Kidney epithelial cell (primary cell): ENCODE results near the gene KATNA1. TPM values are rescaled to one million over a fixed set of nuclear protein-coding genes. Genes with fewer than 3 reads are reported as not detected.
"Not testable (repeated sequence)": the region's sequence is repeated elsewhere in the genome, so short reads cannot be mapped to it uniquely, and the experiment has no call there.

Experiments used
- DNase-seq: peaks from one replicate; pipeline ENCODE4 v3.0.0-alpha.2; 2010; ENCODE audit warnings: low read depth
- H3K27me3 ChIP-seq: 2 replicates; pipeline ENCODE4 v1.6.0; 2011; ENCODE audit warnings: low read length; ENCODE audit not compliant: control insufficient read depth, insufficient read depth
- H3K36me3 ChIP-seq: 2 replicates; pipeline ENCODE4 v1.5.1; 2011; ENCODE audit warnings: low read length; ENCODE audit not compliant: control insufficient read depth, insufficient read depth
- H3K4me3 ChIP-seq: 2 replicates; pipeline ENCODE4 v1.5.1; 2011; ENCODE audit warnings: low read depth, mild to moderate bottlenecking, control low read depth, low read length
- total RNA-seq: library from RNA; depleted of rRNA; stranded (reverse); fragments of >200 nt; gene quantifications from 2 replicates; pipeline ENCODE4 v1.2.3, GENCODE V29; 2015
- TF ChIP-seq, protein P1 (sequence below): IDR thresholded peaks from 2 replicates; pipeline ENCODE4 v1.5.1; 2011; ENCODE audit warnings: mild to moderate bottlenecking, moderate library complexity, low read length, control low read depth, inconsistent platforms; ENCODE audit not compliant: insufficient read depth, poor library complexity, severe bottlenecking

KATNA1 gene
- total RNA-seq, 1 donor from 2014 or later, result 16.7 TPM

DNA sequence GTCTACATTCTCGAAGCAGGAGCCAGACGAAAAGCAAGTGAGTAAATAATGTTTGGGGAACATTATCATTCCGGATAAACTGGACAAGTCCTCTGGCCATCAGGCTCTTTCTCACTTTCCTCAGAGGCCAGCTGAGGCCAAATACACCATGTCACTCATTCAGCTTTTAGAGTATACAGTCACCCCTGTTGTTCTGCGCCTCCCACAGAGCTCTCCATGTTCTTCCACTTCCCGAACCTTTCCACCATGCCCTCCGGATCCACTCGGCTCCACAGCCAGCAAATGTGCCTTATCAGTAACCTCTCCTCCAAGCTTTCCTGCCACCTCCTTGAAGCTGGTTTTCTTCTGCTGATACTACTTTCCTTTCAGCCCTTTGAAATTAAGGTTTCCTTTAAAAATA lies 37.7 kb upstream of the KATNA1 start:
- TF ChIP-seq, protein P1, sequence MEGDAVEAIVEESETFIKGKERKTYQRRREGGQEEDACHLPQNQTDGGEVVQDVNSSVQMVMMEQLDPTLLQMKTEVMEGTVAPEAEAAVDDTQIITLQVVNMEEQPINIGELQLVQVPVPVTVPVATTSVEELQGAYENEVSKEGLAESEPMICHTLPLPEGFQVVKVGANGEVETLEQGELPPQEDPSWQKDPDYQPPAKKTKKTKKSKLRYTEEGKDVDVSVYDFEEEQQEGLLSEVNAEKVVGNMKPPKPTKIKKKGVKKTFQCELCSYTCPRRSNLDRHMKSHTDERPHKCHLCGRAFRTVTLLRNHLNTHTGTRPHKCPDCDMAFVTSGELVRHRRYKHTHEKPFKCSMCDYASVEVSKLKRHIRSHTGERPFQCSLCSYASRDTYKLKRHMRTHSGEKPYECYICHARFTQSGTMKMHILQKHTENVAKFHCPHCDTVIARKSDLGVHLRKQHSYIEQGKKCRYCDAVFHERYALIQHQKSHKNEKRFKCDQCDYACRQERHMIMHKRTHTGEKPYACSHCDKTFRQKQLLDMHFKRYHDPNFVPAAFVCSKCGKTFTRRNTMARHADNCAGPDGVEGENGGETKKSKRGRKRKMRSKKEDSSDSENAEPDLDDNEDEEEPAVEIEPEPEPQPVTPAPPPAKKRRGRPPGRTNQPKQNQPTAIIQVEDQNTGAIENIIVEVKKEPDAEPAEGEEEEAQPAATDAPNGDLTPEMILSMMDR, result no peak
- DNase-seq, result no peak
- Histone ChIP-seq H3K36me3 (no peaks in the 10 kb centered on the region), H3K27me3 (no peaks in the 10 kb centered on the region), H3K4me3 (no peak overlapping the region)

DNA sequence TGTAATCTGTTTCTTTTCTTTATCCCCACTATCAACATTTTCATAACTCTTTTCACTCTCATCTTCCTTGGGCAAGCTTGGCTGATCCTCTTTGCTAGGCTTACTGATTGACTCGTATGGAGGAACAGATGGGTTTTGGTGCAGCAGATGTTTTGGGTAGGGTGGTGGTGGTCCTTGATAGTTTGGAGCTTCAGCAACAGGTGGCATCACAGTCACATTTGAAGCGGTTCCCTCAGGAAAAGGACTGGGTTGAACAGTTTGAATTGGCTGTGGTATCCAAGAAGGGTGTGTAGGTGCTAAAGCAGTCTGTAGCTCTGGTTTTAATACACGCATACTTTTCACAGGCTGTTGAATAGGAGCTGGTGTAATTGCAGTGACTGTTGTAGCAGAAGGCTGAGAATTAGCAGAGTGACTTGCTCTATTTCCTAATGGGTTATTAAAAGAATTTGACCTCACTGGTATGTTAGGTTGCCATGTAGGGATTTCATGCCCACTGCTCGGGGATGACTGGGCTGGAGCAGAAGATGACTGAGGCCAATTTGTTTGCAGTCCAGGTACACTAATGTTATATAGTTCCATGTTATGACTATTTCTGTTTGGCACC lies 34.8 kb upstream of the KATNA1 start:
- TF ChIP-seq, protein P1, result no peak
- Histone ChIP-seq H3K36me3 (no peaks in the 10 kb centered on the region), H3K4me3 (no peak overlapping the region), H3K27me3 (no peaks in the 10 kb centered on the region)
- DNase-seq, result no peak

- not testable (repeated sequence) for H3K36me3 ChIP-seq, H3K27me3 ChIP-seq, H3K4me3 ChIP-seq, DNase-seq
These were observed 33.3 kb upstream of the KATNA1 start for GRCh38 chr6:149681845-149682244.

- H3K36me3 ChIP-seq, result no peaks in the 10 kb centered on the region
- no peak for DNase-seq
- TF ChIP-seq, protein P1, result no peak
- H3K4me3 ChIP-seq, result no peak overlapping the region
- no peaks in the 10 kb centered on the region for H3K27me3 ChIP-seq
These were observed 32.7 kb upstream of the KATNA1 start for GRCh38 chr6:149681209-149681608.

DNA sequence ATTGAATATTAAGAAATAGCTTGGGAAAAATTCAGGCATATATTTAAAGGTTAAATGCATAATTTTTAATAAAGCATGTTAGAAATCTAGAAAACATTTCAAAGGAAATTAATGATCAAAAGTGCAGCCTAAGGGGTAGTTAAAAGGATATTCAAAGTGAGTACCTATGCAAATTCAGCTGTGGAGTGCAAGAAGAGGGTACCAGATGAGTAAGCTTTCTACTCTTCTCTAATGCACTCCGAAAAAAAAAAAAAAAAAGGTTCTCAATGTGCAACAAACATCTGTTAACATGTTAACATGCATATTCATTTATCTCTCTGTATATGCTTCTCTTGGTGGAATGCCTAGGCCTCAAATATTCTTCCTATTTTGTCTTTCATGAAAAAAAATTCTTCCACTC lies 32.0 kb upstream of the KATNA1 start:
- H3K4me3 ChIP-seq, result no peak overlapping the region
- no peak for DNase-seq
- H3K36me3 ChIP-seq, result no peaks in the 10 kb centered on the region
- TF ChIP-seq, protein P1, result no peak
- H3K27me3 ChIP-seq, result no peaks in the 10 kb centered on the region

- not testable (repeated sequence) for H3K4me3 ChIP-seq, H3K27me3 ChIP-seq, H3K36me3 ChIP-seq, DNase-seq
These were observed 23.8 kb upstream of the KATNA1 start for GRCh38 chr6:149672265-149672664.

DNA sequence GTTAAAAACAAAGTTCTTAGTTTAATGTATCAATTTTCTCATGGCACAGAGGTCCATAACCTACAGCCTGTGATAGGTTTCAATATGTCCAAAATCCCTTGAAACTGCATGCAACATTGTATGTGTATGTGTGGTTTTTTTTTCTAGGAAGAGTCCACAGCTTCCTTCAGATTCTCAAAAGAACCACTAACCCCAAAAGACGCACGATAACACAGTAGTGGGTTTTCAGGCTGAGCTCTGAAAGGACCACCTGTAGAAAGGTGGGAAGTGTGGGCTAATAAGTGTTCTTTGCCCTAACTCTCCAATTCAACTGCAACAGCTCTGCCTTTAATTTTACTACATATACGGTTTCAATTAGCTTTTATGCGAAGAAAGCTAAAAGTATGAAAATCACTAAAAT lies 11.5 kb upstream of the KATNA1 start:
- no peak for DNase-seq
- TF ChIP-seq, protein P1, result no peak
- Histone ChIP-seq H3K36me3 (no peaks in the 10 kb centered on the region), H3K4me3 (no peak overlapping the region), H3K27me3 (no peaks in the 10 kb centered on the region)
